ENCODE data around the gene APBA1. TPM values are rescaled to one million over a fixed set of nuclear protein-coding genes. Genes with fewer than 3 reads are reported as not detected.

Gene APBA1
- polyA plus RNA-seq (2013, experiment 1 of 2) = 1.9 TPM
- polyA plus RNA-seq (2013, experiment 2 of 2) = 3.4 TPM

GRCh38 chr9:69671879-69672595 lies at the start of gene APBA1:
Gene APBA1 (minus strand): TSS chr9:69672371.
- no peaks in the 10 kb centered on the region for H3K9me3 ChIP-seq (ENCODE audit: control insufficient read depth, low read length)
- 0 to 1% methylated on average over 39 to 55 of the region's 92 CpGs for WGBS, 2 experiments (ENCODE audit: insufficient coverage in 2 of 2)
- H3K27ac ChIP-seq (ENCODE audit: low read depth, low read length, severe bottlenecking) = peak within 1 kb of the TSS; percentile 59
- H3K4me3 ChIP-seq (ENCODE audit: extremely low read depth, insufficient read depth, low read length, poor library complexity, severe bottlenecking) = peak within 1 kb of the TSS; percentile 53
- no peaks in the 10 kb centered on the region for H3K36me3 ChIP-seq (ENCODE audit: control insufficient read depth, insufficient read depth, low read length)
- peaks cover 11% of the 10 kb centered on the region for H3K4me1 ChIP-seq (ENCODE audit: control insufficient read depth, insufficient read depth, low read length, poor library complexity, severe bottlenecking)

GRCh38 chr9:69719983-69720382 lies 47.8 kb upstream of the APBA1 start:
- Histone ChIP-seq H3K27ac (ENCODE audit: low read depth, low read length, severe bottlenecking) (no peak overlapping the region), H3K9me3 (ENCODE audit: control insufficient read depth, low read length) (no peaks in the 10 kb centered on the region), H3K4me3 (ENCODE audit: extremely low read depth, insufficient read depth, low read length, poor library complexity, severe bottlenecking) (no peak overlapping the region), H3K4me1 (ENCODE audit: control insufficient read depth, insufficient read depth, low read length, poor library complexity, severe bottlenecking) (no peaks in the 10 kb centered on the region), H3K36me3 (ENCODE audit: control insufficient read depth, insufficient read depth, low read length) (peaks cover 43% of the 10 kb centered on the region)
- WGBS, 2 experiments (ENCODE audit: insufficient coverage in 2 of 2) = 100% methylated on average over 1 of the region's 2 CpGs

DNA sequence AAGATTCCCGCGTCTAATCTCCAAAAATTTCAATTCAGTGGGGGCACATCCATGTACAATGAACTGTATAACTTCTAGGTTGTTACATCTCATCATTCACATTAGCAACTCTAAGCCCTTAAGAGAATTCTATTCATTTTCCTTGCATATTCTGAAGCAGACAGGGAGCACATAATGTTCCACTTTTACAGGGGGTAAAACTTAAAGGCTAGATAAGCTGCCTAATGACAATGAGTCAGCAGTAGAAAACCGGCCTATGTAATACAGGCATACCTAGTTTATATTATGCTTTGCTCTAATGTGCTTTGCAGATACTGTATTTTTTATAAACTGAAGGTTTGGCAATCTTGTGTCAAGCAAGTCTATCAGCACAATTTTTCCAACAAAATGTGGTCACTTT lies 47.2 kb upstream of the APBA1 start:
- Histone ChIP-seq H3K9me3 (ENCODE audit: control insufficient read depth, low read length) (no peaks in the 10 kb centered on the region), H3K27ac (ENCODE audit: low read depth, low read length, severe bottlenecking) (no peak overlapping the region), H3K4me1 (ENCODE audit: control insufficient read depth, insufficient read depth, low read length, poor library complexity, severe bottlenecking) (no peaks in the 10 kb centered on the region), H3K4me3 (ENCODE audit: extremely low read depth, insufficient read depth, low read length, poor library complexity, severe bottlenecking) (no peak overlapping the region), H3K36me3 (ENCODE audit: control insufficient read depth, insufficient read depth, low read length) (peaks cover 41% of the 10 kb centered on the region)
- WGBS, 2 experiments (ENCODE audit: insufficient coverage in 2 of 2) = 100% methylated on average over 3 of the region's 3 CpGs

GRCh38 chr9:69718218-69718617 lies 46.0 kb upstream of the APBA1 start:
- H3K36me3 ChIP-seq (ENCODE audit: control insufficient read depth, insufficient read depth, low read length) = peaks cover 41% of the 10 kb centered on the region
- WGBS, 2 experiments (ENCODE audit: insufficient coverage in 2 of 2) = 94 to 95% methylated on average over 5 of the region's 6 CpGs

GRCh38 chr9:69715825-69716224 lies 43.7 kb upstream of the APBA1 start:
- WGBS, 2 experiments (ENCODE audit: insufficient coverage in 2 of 2) = no CpG with 5 or more reads among the region's 1 CpG
- H3K36me3 ChIP-seq (ENCODE audit: control insufficient read depth, insufficient read depth, low read length) = peaks cover 29% of the 10 kb centered on the region

More at GRCh38 chr9:69718218-69718617, 46.0 kb upstream of the APBA1 start:
- Histone ChIP-seq H3K27ac (ENCODE audit: low read depth, low read length, severe bottlenecking) (no peak overlapping the region), H3K9me3 (ENCODE audit: control insufficient read depth, low read length) (no peaks in the 10 kb centered on the region), H3K4me1 (ENCODE audit: control insufficient read depth, insufficient read depth, low read length, poor library complexity, severe bottlenecking) (no peaks in the 10 kb centered on the region), H3K4me3 (ENCODE audit: extremely low read depth, insufficient read depth, low read length, poor library complexity, severe bottlenecking) (no peak overlapping the region)

DNA sequence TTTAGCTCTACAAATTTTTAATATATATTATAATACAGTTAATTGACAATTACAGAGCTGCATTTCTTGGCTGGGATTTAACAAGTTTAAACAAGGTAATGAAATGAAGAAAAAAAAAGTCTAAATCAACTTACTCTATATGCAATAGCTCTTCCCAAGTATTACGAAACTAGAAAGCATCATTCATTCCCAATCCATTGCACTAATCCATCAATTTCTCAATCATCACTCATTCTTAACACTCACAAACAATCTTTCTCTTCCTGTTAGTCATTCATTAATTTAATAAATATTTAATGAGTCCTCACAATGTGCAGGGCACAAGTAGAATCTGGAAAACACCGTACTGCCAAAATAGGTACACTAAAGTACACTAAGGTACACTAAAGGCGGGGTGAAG lies 42.9 kb upstream of the APBA1 start:
- WGBS, 2 experiments (ENCODE audit: insufficient coverage in 2 of 2) = 100% methylated on average over 1 to 2 of the region's 3 CpGs
- no peaks in the 10 kb centered on the region for H3K9me3 ChIP-seq (ENCODE audit: control insufficient read depth, low read length)
- no peak overlapping the region for H3K4me3 ChIP-seq (ENCODE audit: extremely low read depth, insufficient read depth, low read length, poor library complexity, severe bottlenecking)
- no peaks in the 10 kb centered on the region for H3K4me1 ChIP-seq (ENCODE audit: control insufficient read depth, insufficient read depth, low read length, poor library complexity, severe bottlenecking)
- H3K27ac ChIP-seq (ENCODE audit: low read depth, low read length, severe bottlenecking) = no peak overlapping the region
- peaks cover 28% of the 10 kb centered on the region for H3K36me3 ChIP-seq (ENCODE audit: control insufficient read depth, insufficient read depth, low read length)

More at GRCh38 chr9:69715825-69716224, 43.7 kb upstream of the APBA1 start:
- no peak overlapping the region for H3K27ac ChIP-seq (ENCODE audit: low read depth, low read length, severe bottlenecking)
- H3K9me3 ChIP-seq (ENCODE audit: control insufficient read depth, low read length) = no peaks in the 10 kb centered on the region
- H3K4me3 ChIP-seq (ENCODE audit: extremely low read depth, insufficient read depth, low read length, poor library complexity, severe bottlenecking) = no peak overlapping the region
- H3K4me1 ChIP-seq (ENCODE audit: control insufficient read depth, insufficient read depth, low read length, poor library complexity, severe bottlenecking) = no peaks in the 10 kb centered on the region

DNA sequence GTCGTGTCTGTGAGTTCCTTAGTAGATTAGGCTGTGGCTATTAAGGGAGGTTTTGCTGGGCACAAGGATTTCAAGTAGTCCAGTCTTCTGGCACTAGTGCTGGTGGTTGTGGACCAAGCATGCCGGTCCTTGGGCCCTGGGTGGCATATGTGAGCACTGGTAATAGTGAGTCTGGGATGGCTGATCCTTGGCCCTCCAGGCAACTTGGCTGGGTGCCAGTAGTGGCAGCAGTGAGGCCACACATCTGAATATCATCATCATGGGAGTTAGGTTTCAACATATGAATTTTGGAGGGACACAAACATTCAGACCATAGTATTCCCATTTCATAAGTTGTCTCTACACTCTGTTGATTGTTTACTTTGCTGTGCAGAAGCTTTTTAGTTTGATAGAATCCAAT lies 25.3 kb upstream of the APBA1 start:
- WGBS, 2 experiments (ENCODE audit: insufficient coverage in 2 of 2) = 85 to 100% methylated on average over 1 of the region's 2 CpGs
- peaks cover 11% of the 10 kb centered on the region for H3K9me3 ChIP-seq (ENCODE audit: control insufficient read depth, low read length)
- no peaks in the 10 kb centered on the region for H3K36me3 ChIP-seq (ENCODE audit: control insufficient read depth, insufficient read depth, low read length)
- H3K27ac ChIP-seq (ENCODE audit: low read depth, low read length, severe bottlenecking) = no peak overlapping the region
- H3K4me1 ChIP-seq (ENCODE audit: control insufficient read depth, insufficient read depth, low read length, poor library complexity, severe bottlenecking) = no peaks in the 10 kb centered on the region
- H3K4me3 ChIP-seq (ENCODE audit: extremely low read depth, insufficient read depth, low read length, poor library complexity, severe bottlenecking) = no peak overlapping the region

DNA sequence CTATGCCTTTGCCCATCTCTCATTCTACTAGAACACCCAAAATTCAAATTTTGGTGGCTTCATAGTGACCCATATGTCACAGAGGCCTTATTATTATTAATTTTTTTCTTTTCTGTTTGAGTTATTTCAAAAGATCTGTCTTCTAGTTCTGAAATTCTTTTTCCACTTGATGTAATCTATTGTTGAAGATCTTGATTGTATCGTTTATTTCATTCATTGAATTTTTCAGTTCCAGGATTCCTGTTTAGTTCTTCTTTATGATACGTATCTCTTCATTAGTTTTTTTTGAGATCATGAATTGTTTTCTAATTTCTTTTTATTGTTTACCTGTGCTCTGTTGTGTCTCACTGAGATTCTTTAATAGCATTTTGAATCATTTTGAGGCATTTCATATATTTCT lies 24.6 kb upstream of the APBA1 start:
- no peaks in the 10 kb centered on the region for H3K36me3 ChIP-seq (ENCODE audit: control insufficient read depth, insufficient read depth, low read length)
- no peak overlapping the region for H3K4me3 ChIP-seq (ENCODE audit: extremely low read depth, insufficient read depth, low read length, poor library complexity, severe bottlenecking)
- no peaks in the 10 kb centered on the region for H3K4me1 ChIP-seq (ENCODE audit: control insufficient read depth, insufficient read depth, low read length, poor library complexity, severe bottlenecking)
- H3K9me3 ChIP-seq (ENCODE audit: control insufficient read depth, low read length) = peaks cover 11% of the 10 kb centered on the region
- WGBS, 2 experiments (ENCODE audit: insufficient coverage in 2 of 2) = no CpG with 5 or more reads among the region's 2 CpGs
- H3K27ac ChIP-seq (ENCODE audit: low read depth, low read length, severe bottlenecking) = no peak overlapping the region

- Histone ChIP-seq H3K4me1 (ENCODE audit: control insufficient read depth, insufficient read depth, low read length, poor library complexity, severe bottlenecking) (no peaks in the 10 kb centered on the region), H3K36me3 (ENCODE audit: control insufficient read depth, insufficient read depth, low read length) (no peaks in the 10 kb centered on the region)
- 67% methylated on average over 1 of the region's 2 CpGs; no CpG with 5 or more reads in 1 of the 2 experiments for WGBS, 2 experiments (ENCODE audit: insufficient coverage in 2 of 2)
Observed at GRCh38 chr9:69689991-69690538, 17.9 kb upstream of the APBA1 start.

DNA sequence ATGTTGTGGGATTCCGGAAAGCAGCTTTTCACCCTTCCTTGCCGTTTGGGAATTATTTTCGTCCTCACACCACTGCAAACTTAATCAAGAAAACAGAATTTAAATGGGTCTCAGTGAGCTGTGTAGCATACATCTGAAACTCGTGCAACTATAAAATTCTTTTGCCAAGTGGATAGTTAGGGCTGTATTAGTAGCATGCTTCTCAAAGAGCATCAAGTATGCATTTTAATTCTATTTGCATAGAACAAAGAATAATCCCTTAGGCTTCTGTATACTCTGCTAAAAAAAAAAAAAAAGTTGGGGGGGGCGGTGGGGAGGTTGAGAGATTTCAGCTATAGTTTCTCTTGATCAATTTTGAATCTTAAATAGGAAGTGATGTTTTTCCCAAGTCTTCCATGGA lies 11.8 kb upstream of the APBA1 start:
- no peaks in the 10 kb centered on the region for H3K4me1 ChIP-seq (ENCODE audit: control insufficient read depth, insufficient read depth, low read length, poor library complexity, severe bottlenecking)
- no CpG with 5 or more reads among the region's 5 CpGs for WGBS, 2 experiments (ENCODE audit: insufficient coverage in 2 of 2)
- H3K36me3 ChIP-seq (ENCODE audit: control insufficient read depth, insufficient read depth, low read length) = no peaks in the 10 kb centered on the region
- no peak overlapping the region for H3K4me3 ChIP-seq (ENCODE audit: extremely low read depth, insufficient read depth, low read length, poor library complexity, severe bottlenecking)
- H3K27ac ChIP-seq (ENCODE audit: low read depth, low read length, severe bottlenecking) = no peak overlapping the region
- H3K9me3 ChIP-seq (ENCODE audit: control insufficient read depth, low read length) = no peaks in the 10 kb centered on the region

More at GRCh38 chr9:69689991-69690538, 17.9 kb upstream of the APBA1 start:
- Histone ChIP-seq H3K27ac (ENCODE audit: low read depth, low read length, severe bottlenecking) (no peak overlapping the region), H3K9me3 (ENCODE audit: control insufficient read depth, low read length) (no peaks in the 10 kb centered on the region), H3K4me3 (ENCODE audit: extremely low read depth, insufficient read depth, low read length, poor library complexity, severe bottlenecking) (no peak overlapping the region)

Measured in mesodermal cell (in vitro differentiated cells).